GM12801 (cell line): ENCODE measurements around the gene SUPT6H.

ENCODE experiments used
- TF ChIP-seq, protein P1 (sequence below): IDR thresholded peaks from one replicate; pipeline ENCODE4 v1.5.1; 2011; ENCODE audit warnings: control low read depth; ENCODE audit not compliant: insufficient read length; ENCODE audit errors: extremely low read depth

SUPT6H gene

DNA sequence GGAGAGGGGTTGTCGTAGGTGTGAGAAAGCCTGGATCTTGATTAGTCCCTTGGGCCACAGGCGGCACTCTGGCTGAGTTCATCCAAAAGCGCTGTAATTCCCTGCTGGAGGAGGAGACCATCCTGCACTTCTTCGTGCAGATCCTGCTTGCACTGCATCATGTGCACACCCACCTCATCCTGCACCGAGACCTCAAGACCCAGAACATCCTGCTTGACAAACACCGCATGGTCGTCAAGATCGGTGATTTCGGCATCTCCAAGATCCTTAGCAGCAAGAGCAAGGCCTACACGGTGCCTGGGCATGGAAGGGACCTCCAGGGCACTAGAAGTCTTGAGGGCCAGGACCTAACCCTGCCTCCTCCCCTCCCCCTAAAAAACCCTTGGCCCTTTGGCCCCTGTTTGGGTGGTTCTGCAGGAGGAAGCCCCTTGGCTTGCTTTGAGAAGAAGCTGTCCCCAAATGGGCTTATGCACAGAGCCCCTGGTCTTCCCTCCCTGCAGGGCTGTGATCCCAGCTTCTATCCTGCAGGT is 72.8 kb downstream of the SUPT6H start:
- TF ChIP-seq, protein P1, sequence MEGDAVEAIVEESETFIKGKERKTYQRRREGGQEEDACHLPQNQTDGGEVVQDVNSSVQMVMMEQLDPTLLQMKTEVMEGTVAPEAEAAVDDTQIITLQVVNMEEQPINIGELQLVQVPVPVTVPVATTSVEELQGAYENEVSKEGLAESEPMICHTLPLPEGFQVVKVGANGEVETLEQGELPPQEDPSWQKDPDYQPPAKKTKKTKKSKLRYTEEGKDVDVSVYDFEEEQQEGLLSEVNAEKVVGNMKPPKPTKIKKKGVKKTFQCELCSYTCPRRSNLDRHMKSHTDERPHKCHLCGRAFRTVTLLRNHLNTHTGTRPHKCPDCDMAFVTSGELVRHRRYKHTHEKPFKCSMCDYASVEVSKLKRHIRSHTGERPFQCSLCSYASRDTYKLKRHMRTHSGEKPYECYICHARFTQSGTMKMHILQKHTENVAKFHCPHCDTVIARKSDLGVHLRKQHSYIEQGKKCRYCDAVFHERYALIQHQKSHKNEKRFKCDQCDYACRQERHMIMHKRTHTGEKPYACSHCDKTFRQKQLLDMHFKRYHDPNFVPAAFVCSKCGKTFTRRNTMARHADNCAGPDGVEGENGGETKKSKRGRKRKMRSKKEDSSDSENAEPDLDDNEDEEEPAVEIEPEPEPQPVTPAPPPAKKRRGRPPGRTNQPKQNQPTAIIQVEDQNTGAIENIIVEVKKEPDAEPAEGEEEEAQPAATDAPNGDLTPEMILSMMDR, result no peak

DNA sequence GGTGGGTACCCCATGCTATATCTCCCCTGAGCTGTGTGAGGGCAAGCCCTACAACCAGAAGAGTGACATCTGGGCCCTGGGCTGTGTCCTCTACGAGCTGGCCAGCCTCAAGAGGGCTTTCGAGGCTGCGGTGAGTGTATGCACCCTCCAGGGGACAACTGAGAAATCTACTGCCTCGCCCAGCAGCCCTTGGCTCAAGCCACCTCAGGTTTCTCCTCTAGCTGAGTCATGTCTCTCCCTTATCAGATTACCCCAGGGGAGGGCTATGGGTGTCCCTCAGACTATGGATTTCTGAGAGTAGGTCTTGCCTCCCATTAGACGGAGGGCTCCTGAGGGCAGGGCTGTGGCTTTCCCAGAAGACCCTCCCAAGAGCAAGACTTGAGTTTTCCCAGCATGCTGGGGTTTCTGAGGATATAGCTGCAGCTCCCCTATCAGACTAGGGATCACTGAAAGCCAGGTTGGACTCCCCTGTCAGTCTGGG is 73.3 kb downstream of the SUPT6H start:
- TF ChIP-seq, protein P1, result no peak

DNA sequence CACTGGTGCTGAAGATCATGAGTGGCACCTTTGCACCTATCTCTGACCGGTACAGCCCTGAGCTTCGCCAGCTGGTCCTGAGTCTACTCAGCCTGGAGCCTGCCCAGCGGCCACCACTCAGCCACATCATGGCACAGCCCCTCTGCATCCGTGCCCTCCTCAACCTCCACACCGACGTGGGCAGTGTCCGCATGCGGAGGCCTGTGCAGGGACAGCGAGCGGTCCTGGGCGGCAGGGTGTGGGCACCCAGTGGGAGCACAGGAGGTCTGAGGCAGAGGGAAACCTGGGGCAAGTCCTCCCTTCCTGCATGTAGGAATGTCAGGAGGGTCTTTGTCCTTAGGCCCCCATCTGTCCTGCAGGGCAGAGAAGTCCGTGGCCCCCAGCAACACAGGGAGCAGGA is 75.3 kb downstream of the SUPT6H start:
- TF ChIP-seq, protein P1, result no peak

DNA sequence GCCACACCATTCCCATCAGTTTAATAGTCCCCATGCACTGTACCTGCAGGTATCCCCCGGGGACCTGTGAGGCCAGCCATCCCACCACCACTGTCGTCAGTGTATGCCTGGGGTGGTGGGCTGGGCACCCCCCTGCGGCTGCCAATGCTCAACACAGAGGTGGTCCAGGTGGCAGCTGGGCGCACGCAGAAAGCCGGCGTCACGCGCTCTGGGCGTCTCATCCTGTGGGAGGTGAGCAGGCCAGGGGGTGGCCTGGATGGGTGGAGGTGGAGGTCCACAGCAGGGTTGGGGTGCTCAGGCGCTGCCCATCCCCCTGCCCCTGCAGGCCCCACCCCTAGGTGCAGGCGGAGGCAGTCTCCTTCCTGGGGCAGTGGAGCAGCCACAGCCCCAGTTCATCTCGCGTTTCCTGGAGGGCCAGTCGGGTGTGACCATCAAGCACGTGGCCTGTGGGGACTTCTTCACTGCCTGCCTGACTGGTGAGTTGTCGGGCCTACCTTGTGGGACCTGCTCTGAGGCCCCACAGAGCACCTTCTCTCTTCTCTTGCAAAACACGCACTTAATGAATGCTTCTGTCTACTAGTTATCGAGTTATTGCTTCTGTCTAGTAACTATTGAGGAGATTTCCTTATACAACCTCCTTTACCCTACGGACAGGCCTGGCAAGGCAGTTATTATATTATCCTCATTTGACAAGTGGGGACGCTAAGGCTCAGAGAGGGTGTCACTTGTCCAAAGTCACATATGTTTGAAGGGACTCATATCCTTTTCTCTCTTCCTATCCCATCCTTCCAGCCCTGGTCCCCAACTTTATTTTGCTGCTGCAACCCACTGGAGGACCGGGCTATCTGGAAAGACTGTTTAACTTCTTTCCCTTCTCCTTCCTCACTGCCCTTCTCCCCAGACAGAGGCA is 76.0 kb downstream of the SUPT6H start:
- TF ChIP-seq, protein P1, result no peak

DNA sequence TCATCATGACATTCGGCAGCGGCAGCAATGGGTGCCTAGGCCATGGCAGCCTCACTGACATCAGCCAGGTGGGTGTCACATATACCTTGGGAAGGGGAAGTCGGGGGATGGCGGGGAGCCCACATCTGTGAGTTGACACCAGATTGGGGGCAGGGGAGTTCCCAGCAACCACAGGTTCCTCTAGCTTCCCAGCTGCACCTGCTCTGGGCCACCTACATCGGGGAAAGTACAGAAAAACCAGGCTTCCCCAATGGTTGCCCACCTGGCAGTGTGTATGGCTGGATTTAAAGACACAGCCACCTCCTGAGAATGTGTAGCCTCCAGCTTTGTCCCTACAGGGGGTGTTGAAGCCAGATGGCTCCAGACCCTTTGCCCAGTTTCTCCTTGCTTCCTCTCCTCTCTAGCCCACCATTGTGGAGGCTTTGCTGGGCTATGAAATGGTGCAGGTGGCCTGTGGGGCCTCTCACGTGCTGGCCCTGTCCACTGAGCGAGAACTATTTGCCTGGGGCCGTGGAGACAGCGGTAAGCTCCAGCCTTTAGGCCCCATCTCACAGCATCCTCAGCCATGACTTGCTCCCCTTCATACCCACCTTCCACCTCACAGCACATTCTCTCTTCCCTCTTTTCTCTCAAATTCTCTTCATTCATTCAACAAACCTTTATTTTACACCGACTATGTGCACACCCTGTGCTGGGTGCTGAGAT is 76.8 kb downstream of the SUPT6H start:
- TF ChIP-seq, protein P1, result no peak

DNA sequence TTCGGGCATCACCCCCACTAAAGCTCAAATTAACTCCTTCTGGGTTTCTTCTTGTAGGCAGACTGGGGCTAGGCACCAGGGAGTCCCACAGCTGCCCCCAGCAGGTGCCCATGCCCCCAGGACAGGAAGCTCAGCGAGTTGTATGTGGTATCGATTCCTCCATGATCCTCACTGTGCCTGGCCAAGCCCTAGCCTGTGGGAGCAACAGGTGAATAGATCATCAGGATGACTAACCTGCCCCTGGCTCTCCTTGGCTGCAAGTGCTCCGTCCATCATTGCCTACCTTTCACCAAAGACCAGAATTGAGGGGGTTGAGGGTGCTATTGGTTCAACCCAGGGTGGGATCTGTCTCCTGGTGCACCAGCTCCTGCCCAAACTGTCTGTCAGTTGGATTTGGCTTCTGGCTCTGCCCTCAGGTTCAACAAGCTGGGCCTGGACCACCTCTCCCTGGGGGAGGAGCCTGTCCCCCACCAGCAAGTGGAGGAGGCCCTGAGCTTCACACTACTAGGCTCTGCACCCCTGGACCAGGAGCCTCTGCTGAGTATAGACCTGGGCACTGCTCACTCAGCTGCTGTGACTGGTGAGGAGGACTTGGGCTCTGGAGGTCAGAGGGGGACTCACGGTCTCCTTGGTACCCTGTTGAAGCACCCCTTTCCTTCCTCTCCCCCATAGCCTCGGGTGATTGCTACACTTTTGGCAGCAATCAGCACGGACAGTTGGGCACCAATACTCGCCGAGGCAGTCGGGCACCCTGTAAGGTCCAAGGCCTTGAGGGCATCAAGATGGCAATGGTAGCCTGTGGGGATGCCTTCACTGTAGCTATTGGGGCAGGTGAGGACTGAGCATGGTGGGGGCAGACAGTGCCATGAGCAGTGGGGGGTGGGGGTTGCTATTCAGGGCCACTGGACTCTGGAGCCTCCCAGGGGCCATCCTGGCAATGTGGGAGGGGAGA is 78.7 kb downstream of the SUPT6H start:
- TF ChIP-seq, protein P1, result no peak
